GM18907 (cell line): ENCODE measurements around the gene SMIM32.

Experiments
- ATAC-seq: cut with Tn5 transposase; IDR thresholded peaks from one replicate; pipeline ENCODE4 v1.9.1; 2021; ENCODE audit warnings: mild to moderate bottlenecking, moderate library complexity; ENCODE audit not compliant: unreplicated experiment

The SMIM32 gene

DNA sequence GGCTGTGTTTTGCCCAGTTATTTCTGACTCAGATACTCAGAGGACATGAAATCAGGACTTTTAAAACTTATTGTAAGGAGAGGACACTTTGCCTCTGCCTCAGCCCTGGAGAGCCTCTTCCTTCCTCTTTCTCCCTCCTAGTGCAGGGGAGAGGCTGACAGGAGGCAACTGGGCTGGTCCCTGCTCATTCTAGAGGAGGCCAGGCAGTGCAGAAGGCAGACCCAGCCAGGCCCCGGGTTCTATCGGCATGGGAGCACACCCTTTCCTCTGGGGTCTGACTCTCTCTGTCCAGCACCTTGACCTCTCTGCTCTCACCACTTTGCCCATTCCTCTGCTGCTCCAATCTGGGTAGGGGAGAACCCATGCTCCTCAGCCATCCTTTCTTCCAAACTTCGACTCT is 16.0 kb upstream of the SMIM32 start:
- ATAC-seq, result no peak

DNA sequence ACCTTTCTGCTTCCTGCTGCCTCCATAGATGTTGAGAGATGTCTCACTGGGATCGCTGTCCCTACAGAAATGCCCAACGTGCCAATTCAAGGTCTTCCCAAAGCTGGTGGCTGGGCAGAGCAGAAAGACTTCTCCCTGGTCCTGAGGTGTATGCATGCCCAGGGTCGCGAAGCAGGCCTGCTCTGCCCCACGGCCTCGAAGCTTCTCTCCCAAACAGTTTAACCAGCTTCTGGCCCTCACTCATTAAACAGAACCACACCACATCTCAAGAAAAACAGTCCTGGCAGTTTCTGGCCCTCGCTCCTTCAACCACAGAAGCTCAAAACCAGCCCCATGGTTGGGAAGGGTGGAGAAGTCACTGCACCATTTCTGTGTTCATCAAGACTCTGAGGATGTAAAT is 14.7 kb upstream of the SMIM32 start:
- ATAC-seq, result no peak

DNA sequence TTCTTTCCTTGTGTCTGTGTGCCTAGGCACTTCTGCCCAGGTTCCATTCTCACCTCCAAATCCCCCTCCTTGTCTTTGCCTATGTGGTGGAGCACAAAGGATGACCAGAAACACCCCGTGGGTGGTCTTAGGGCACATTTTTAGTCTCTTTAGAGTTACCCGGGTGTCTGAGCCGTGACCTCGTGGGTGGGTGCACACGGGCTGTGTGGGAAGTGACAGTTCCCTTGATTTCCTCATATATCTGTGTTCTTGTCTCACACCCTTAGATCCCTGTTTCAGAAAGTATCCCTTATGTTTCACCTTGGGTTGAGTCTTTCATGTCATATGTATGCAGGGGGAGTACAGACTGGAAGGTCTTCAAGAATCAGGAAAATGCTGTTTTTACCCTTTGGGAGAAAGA is 13.4 kb upstream of the SMIM32 start:
- ATAC-seq, result no peak

DNA sequence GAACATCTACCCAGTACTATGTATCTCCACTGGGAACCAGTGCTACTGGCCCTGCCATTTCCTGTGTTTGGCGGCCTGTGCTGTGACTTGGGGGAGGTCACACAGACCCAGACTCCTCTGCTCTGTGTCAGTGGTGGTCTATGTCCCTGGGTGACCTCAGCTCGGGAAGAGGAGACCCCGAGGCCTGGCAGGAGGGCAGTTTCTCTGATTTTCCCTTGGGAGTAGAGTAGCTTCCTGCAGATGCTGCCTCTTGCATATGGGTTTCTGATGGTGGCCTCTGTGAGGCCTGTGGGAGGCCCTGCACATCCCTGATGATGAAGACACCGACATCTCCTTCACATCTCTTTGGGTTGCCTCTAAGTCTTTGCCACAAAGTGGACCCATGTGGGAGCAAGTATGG is 13.0 kb upstream of the SMIM32 start:
- no peak for ATAC-seq

DNA sequence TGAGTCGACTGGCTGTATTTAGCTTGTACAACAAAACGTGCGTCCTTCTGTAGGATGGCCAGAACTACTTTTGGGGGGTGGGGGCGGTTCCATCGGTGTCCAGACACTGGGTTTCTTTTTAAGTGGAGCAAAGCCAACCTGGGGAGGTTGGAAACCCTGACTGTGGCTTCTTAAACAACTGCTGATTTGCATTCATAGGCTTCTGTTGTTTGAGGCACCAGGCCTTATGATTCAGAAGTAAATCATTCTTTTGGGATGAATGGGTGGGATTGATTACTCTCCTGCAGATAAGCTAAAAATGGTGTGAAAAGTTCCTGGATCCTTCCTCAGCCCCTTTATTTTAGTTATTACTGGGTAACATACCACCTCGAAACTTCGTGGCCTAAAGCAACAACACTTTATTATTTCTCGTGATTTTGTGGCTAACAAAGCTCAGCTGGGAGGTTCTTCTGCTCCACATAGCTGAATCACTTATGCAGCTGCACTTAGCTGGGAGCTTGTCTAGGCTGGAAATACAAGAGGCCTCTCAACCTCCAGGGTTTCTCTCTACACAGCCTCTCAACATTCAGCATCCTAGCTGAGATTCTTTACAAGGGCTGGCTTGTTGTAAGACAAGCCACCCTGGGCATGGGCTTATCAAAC is 12.2 kb upstream of the SMIM32 start:
- ATAC-seq, result no peak

DNA sequence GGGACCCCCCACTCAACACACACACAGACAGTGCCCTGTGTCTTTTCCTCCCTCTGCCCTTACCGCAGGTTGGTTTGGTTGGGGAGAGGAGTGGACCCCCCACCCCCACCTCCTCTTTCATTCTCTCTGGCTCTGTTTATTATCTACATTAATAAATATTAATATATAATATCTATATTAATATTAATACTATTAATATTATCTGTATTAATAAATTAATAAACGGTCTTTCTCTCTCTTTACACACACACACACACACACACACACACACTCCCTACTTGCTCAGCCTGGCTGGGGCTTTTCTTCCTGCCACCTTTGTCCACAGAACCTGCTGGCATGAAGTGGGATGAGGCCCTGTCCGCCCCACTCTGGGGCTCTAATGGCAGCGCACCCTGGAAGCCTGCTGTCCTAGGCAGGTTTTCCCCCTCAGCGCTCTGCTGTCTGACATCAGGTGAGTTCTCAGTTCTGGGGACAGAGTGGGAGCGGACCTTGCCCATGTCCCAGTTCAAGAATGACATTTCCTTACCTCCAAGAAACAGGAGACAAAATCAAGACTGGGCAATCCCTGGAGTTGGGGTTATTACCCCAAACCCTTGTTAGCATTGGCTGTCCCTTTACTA is 10.5 kb upstream of the SMIM32 start:
- no peak for ATAC-seq

DNA sequence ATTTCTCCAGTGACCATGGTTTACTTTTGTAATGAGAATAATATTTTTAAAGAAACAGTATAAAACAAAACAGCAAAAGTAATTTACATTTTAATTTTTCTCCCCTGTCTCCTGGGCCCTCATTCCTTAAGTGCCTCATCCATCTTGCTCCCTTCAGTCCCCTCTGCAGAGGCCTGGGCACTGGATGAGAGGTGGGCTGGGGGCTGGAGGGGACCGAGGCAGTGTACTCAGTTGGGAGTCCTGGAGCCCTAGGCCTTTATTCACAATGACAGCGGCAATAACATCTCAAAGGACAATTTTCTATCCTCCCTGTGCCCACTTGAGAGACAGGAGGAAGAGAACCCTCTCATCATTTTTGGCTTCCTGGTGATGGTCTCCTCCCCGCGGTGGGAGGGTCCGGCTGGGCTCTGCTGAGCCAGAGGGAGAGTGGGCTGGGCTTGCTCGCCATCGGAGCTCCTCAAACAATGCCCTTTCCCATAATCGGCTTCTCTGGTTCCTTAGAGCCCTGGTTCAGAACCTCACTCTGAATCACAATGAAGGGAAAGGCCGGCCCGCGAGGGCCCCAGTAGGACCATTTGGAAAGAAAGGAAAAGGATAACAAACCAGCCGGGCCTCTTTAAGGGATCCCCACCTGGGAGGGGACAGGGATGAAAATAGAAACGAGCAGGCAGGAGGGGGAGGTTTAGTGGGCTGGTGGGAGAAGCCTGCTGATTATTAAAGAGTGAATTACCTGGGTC is 9.7 kb upstream of the SMIM32 start:
- no peak for ATAC-seq

DNA sequence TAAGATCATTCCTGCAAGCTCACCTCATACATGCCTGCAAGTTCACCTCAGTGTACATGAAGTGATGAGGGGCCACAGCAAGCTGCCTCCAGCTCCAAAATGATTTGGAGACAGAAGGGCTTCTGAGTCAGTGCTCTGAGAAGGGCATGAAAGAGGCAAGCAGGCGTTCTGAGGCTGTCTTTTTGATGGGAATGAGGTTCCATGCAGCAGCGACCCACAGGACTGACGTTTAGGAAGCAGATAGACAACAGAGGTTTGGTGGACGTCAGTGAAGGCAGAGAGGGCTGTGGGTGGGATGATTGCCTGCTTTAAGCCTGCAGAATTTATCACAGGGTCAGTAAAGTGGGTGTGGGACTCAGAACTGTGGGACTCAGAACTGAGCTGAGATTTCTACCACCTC is 8.9 kb upstream of the SMIM32 start:
- ATAC-seq, result no peak

DNA sequence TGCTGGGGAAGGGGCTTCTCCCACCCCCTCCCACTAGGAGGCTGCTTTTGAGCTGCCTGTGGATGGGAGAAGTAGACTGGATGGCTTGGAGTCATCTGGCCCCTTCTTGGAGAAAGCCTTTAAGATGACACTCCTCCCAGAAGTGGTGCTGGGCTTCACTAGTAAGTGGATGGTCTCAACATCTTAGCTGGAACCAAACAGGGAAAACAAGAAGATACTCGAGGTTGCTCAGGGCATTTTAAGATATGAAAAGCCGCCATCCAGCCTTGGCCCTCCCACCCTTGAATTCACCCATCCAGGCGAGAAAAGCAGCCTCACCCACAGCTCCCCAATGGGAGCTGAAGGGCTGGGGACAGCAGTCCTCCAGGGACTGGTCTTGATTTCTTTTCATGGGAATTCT is 7.8 kb upstream of the SMIM32 start:
- no peak for ATAC-seq

DNA sequence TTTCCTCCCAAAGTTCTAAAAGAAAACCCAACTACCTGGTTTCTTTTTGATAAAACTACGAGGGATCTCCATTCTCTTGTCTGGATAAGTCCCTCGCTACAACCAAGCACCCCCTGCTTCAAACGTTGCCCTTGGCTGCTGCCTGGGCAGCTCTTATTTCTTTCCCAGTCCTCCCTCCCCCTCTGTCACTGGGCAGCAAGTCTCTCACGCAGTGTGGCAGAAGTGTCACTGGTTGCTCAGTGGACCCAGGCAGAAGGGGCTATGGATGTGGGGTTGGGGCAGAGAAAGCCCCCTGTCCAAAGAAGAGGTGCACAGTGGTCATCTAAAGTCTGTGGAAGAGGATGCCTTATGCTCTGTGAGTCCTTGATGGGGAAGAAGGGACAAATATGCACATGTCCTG is 7.2 kb upstream of the SMIM32 start:
- ATAC-seq, result no peak

DNA sequence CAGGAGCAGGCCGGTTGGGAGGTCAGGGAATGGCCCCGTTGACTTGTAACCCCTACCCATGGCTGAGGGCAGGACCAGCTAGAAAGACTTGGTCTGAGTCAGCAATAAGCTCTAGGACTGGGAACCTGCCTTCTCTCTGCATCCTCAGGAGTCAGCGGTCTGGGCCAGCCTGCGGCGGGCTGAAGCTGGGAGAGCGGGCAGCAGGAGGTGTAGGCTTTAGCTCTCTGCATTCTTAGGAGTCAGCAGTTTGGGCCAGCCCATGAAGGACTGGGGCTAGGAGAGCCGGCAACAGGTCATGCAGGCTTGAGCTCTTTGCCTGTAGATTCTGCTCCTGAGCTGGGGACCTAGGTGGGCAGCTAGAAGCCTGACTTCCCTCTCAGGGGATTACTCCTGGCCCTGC is 6.4 kb upstream of the SMIM32 start:
- no peak for ATAC-seq

DNA sequence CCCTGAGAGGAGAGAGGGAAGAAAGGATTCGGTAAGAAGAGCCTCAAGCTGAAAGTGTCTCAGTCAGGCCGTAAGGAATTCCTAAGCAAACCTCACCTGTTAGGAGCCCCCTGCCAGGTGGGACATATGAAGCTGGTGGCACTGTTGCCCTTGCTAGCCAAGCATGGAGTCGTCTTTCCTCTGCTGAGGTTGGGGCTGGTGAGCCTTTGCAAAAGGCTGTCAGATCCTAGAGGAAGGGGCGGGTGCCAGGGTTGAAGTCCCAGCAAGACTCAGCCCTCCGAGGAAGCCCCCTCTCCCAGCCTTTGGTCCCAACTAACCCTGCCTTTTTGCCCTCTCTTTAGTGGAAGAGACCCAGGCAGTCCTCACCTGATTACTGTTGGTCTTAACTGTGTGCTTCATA is 5.5 kb upstream of the SMIM32 start:
- ATAC-seq, result no peak

DNA sequence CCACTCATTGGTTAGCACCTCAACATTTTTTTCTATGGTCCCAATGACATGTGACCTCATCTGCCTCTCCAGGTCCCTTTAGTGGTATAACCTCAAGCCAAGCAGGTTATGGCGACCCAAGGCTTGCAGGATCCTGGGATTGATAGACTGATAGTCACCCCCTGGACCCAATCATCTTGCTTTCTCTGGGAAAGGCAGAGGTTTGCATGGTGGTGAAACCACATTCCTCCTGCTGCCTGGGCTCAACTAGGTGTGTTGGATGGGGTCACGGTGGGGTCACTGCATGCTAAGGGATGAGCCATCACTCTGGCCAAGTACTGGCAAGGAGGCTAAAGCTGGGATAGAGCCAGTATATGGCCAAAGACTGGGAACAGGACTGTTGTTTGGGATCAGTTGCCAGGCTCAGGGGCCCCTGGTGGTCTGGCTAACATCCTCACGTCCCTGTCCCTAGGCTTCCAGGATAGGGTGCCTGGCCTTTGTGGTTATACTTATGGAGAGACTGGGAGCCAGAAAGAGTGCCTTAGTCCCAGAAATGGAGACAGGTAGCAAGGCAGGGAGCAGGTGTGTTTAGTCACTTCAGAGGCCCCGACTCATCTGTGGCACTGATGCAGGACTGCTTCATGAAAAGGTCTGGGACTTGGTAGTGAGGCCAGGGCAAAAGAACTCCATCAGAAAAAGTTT is 4.6 kb upstream of the SMIM32 start:
- no peak for ATAC-seq

DNA sequence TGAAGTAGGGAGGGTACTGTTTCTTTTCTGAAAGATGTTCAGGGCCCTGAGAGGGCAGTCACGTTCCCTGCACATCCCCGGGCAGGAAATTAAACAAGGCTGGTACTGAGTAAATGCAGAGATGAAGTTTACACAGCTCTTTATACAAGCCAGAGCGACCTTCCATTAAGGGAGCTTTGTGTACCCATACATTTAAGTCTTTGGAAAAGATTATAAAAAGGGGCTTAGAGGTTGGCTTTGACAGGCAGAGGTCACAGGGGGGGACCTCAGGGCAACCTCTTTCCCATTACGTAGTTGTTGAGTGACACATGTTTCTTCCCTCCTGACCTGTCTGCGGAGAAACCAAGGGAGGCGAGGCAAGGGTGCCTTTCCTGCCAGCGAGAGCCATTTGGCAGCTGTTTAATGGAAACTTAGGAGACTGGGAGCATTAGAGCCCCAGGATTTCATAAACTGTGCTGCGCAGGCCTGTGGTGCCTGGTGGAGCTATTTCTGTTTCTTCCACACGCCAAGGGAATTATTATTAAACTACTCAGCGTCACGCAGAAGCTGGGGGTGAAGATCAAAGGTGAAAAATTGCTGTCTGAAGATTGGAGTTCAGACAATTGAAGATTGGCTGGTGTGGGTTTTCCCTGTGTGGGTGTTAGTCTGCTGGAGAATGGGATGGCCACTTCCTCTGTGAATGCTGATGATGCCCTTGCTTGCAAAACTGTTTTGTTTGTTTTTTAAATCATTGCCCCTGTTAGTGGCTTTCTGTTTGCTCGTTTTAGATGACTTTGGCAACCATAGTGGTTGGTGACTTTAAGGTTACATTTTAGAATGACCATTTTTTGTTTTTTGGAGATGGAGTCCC is 3.2 kb upstream of the SMIM32 start:
- no peak for ATAC-seq

DNA sequence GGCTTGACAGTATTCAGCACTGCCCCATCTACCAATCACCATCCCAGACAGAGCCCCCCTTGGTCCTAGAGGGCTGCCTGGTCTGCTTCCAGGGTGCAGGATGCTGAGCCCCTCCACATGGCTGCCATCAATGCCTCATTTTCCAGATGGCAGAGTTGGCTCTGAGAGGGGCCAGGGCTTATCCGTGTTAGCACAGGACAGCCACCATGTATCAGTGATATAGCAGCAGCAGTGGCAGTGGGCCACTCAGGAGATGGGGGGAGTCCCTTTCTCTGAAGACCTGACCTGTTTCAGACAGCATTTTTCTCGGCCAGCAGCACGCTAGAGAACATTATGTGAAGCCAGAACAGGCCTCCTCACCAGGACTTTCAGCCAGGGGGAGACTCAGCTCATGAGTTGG is 1.6 kb upstream of the SMIM32 start:
- ATAC-seq, result no peak

DNA sequence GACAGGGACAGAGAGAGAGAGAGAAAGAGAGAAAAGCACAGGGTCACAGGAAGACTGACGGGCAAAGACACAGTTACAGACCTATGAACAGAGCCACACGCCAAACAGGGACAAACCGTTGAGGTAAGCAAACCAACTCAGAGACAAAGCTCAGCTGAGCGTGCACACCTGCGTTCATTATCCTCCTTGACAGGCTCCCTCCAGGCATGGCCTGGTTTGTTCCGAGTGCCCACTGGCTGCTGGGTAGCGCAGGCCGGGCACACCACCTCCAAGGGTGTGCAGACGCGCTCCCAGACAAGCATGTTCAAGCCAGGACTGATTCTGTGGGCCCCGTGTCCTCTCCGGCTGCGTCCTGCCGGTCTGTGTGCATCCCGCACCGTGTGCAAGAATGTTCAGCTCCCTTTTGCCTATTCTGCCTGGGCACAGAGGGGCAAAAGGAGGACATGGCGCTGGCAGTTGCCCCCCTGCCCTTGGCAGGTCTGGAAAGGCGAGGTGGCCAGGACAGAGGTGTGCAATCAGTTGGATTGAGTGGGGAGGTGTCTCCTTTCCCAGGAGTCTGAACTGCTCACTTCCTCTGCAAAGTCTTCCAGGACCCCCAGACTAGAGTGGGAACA is 467 bp upstream of the SMIM32 start:
- ATAC-seq, result no peak

DNA sequence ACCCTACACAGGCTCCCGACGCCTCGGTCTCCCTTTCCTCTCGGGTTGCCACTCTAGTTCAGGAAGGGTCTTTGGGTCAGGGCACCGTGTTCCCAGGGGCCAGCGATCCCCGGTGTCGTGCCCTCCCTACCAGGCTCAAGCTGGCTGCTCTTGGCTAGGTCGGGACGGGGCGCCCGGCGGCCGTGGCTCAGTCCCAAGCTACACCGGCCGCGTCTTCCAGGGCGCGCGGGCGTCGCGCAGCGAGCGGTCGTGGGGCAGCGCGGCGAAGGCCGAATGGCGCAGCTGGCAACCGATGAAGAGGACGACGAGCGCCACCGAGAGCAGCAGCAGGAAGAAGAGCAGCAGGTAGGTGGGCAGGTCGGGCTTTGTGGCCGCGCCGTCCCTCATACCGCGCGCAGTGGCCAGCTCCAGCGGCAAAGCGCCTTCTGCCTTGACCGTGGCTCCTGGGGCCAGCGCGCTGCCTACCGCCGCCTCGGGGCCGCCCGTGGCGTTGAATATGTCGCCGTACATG is 892 bp downstream of the SMIM32 start:
- ATAC-seq, result no peak

DNA sequence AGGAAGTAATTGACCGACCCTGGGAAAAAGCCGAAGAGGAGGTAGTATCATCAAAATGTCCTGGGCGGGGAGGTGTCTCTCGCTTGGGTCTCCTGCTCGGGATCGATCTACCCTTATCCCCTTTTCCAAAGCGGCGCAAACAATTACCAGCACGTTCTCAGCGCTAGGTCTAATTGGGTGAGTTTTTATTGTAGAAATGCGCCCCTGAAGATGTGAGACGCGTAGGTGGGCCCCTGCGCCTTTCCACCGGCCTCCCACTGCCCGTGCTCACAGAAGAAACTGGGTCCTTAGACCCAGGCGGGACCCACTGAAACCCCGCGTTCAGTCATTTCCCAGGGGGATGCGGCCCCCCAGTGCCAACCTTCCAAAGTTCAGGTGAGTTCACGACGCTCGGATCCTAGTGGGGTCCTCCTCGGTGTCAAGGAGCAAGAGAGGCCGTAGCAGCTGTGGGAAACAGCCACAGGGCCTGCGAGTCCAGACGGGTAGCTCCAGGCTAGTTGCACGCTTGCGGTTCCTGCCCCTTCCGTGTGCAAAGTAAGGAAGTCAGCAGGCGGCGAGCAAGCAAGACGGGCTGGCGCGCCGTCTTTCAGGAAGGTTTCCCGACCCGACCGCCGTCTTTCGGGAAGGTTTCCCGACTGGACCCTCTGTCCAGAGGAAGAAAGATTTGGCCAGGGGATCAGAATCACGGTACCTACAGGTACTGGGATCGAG is 1.5 kb downstream of the SMIM32 start:
- ATAC-seq, result no peak

DNA sequence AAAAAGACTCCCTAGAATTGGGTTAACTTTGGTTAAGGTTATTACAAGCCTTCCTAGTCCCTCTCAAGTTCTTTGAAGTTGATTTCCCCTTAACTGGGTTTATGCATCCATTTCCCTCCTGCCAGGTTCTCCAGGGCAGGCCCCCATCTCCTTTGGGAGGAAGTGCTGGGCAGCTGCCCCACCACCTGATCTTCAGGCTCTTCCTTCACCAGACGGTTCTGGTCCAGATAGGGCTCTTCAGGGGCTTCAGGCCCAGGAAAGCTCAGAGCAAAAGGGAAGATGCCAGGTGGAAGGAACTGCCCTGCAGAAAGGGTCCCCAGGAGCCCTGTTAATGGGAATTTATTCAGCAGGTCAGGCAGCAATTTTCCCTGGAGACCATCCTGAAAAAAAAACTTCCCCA is 2.1 kb downstream of the SMIM32 start:
- no peak for ATAC-seq
